ES-I3 (cell line): ENCODE results near the gene JUP.
A peak's percentile ranks its signal among the peaks of the same experiment; 100 is the strongest.

Experiments
- H3K36me3 ChIP-seq: 2 replicates; pipeline ENCODE4 v1.6.1; 2013; ENCODE audit warnings: mild to moderate bottlenecking, low read length, control low read depth, moderate library complexity; ENCODE audit not compliant: insufficient read depth
- H3K4me1 ChIP-seq: 2 replicates; pipeline ENCODE4 v1.6.1; 2013; ENCODE audit warnings: mild to moderate bottlenecking, control low read depth, low read length; ENCODE audit not compliant: insufficient read depth
- H3K9ac ChIP-seq: 2 replicates; pipeline ENCODE4 v1.6.1; 2013; ENCODE audit warnings: low read depth, mild to moderate bottlenecking, low read length, moderate library complexity
- H3K9me3 ChIP-seq: 2 replicates; pipeline ENCODE4 v1.6.1; 2013; ENCODE audit warnings: mild to moderate bottlenecking, low read length, moderate library complexity; ENCODE audit not compliant: control insufficient read depth, insufficient read depth

JUP gene

GRCh38 chr17:41736983-41737679, 49.4 kb downstream of the JUP start:
- H3K36me3 ChIP-seq = no peaks in the 10 kb centered on the region
- H3K9ac ChIP-seq = no peak overlapping the region
- H3K4me1 ChIP-seq = peaks cover 6% of the 10 kb centered on the region
- no peaks in the 10 kb centered on the region for H3K9me3 ChIP-seq

GRCh38 chr17:41735744-41736143, 50.8 kb downstream of the JUP start:
- H3K36me3 ChIP-seq = no peaks in the 10 kb centered on the region
- peaks cover 6% of the 10 kb centered on the region for H3K4me1 ChIP-seq
- no peaks in the 10 kb centered on the region for H3K9me3 ChIP-seq
- no peak overlapping the region for H3K9ac ChIP-seq

GRCh38 chr17:41734949-41735313, 51.6 kb downstream of the JUP start:
- no peaks in the 10 kb centered on the region for H3K36me3 ChIP-seq
- peaks cover 6% of the 10 kb centered on the region for H3K4me1 ChIP-seq
- H3K9ac ChIP-seq = peak overlapping the region; percentile 69

GRCh38 chr17:41734139-41734948, 52.2 kb downstream of the JUP start, which contains the start of gene HAP1:
TSS of gene HAP1 (minus strand) at chr17:41734643. CDS start at chr17:41734634, 9 bp downstream.
- peak within 1 kb of the TSS; percentile 69 for H3K9ac ChIP-seq
- peaks cover 6% of the 10 kb centered on the region for H3K4me1 ChIP-seq
- no peaks in the 10 kb centered on the region for H3K9me3 ChIP-seq
- H3K36me3 ChIP-seq = no peaks in the 10 kb centered on the region

More at GRCh38 chr17:41734949-41735313, 51.6 kb downstream of the JUP start:
- no peaks in the 10 kb centered on the region for H3K9me3 ChIP-seq

- Histone ChIP-seq H3K9me3 (no peaks in the 10 kb centered on the region), H3K4me1 (peaks cover 5% of the 10 kb centered on the region), H3K9ac (peak overlapping the region; percentile 69; the same call in 1 of the 2 replicates), H3K36me3 (no peaks in the 10 kb centered on the region)
Observed at GRCh38 chr17:41733348-41734138, 53.0 kb downstream of the JUP start.

GRCh38 chr17:41731836-41732235, 54.7 kb downstream of the JUP start:
- Histone ChIP-seq H3K36me3 (no peaks in the 10 kb centered on the region), H3K9me3 (no peaks in the 10 kb centered on the region), H3K9ac (no peak overlapping the region), H3K4me1 (no peaks in the 10 kb centered on the region; the same call in 1 of the 2 replicates)

- no peaks in the 10 kb centered on the region for H3K9me3 ChIP-seq
- no peak overlapping the region for H3K9ac ChIP-seq
- no peaks in the 10 kb centered on the region for H3K36me3 ChIP-seq
- no peaks in the 10 kb centered on the region; the same call in 1 of the 2 replicates for H3K4me1 ChIP-seq
Observed at GRCh38 chr17:41730479-41730878, 56.0 kb downstream of the JUP start.

GRCh38 chr17:41728056-41728455, 58.5 kb downstream of the JUP start:
- Histone ChIP-seq H3K9me3 (no peaks in the 10 kb centered on the region), H3K36me3 (no peaks in the 10 kb centered on the region), H3K4me1 (no peaks in the 10 kb centered on the region), H3K9ac (no peak overlapping the region)

GRCh38 chr17:41725134-41725533, 61.4 kb downstream of the JUP start:
- Histone ChIP-seq H3K36me3 (no peaks in the 10 kb centered on the region), H3K9me3 (no peaks in the 10 kb centered on the region), H3K9ac (no peak overlapping the region), H3K4me1 (no peaks in the 10 kb centered on the region)

GRCh38 chr17:41724476-41725050, 61.9 kb downstream of the JUP start:
- no peaks in the 10 kb centered on the region for H3K36me3 ChIP-seq
- no peaks in the 10 kb centered on the region for H3K4me1 ChIP-seq
- no peaks in the 10 kb centered on the region for H3K9me3 ChIP-seq
- no peak overlapping the region for H3K9ac ChIP-seq

GRCh38 chr17:41723801-41724475, 62.6 kb downstream of the JUP start:
- no peaks in the 10 kb centered on the region for H3K36me3 ChIP-seq
- no peak overlapping the region for H3K9ac ChIP-seq
- no peaks in the 10 kb centered on the region for H3K9me3 ChIP-seq
- H3K4me1 ChIP-seq = no peaks in the 10 kb centered on the region

- H3K4me1 ChIP-seq = peaks cover 15% of the 10 kb centered on the region; the same call in 1 of the 2 replicates
- no peak overlapping the region for H3K9ac ChIP-seq
- no peaks in the 10 kb centered on the region for H3K36me3 ChIP-seq
- H3K9me3 ChIP-seq = no peaks in the 10 kb centered on the region
Observed at GRCh38 chr17:41722231-41722630, 64.3 kb downstream of the JUP start.

GRCh38 chr17:41718287-41718645, 68.2 kb downstream of the JUP start:
- Histone ChIP-seq H3K36me3 (no peaks in the 10 kb centered on the region), H3K4me1 (peaks cover 15% of the 10 kb centered on the region; the same call in 1 of the 2 replicates), H3K9ac (no peak overlapping the region), H3K9me3 (no peaks in the 10 kb centered on the region)
